Articular chondrocyte of knee joint (primary cell): ENCODE data around the gene HDGFL3. TPM values are rescaled to one million over a fixed set of nuclear protein-coding genes. Genes with fewer than 3 reads are reported as not detected.

Experiments
- total RNA-seq: library from RNA; depleted of rRNA; stranded (reverse); fragments of >200 nt; gene quantifications from 2 replicates; pipeline ENCODE4 v1.2.3, GENCODE V29; 2012

HDGFL3 gene
- total RNA-seq: 35.7 and 47.7 TPM in 2 replicates

DNA sequence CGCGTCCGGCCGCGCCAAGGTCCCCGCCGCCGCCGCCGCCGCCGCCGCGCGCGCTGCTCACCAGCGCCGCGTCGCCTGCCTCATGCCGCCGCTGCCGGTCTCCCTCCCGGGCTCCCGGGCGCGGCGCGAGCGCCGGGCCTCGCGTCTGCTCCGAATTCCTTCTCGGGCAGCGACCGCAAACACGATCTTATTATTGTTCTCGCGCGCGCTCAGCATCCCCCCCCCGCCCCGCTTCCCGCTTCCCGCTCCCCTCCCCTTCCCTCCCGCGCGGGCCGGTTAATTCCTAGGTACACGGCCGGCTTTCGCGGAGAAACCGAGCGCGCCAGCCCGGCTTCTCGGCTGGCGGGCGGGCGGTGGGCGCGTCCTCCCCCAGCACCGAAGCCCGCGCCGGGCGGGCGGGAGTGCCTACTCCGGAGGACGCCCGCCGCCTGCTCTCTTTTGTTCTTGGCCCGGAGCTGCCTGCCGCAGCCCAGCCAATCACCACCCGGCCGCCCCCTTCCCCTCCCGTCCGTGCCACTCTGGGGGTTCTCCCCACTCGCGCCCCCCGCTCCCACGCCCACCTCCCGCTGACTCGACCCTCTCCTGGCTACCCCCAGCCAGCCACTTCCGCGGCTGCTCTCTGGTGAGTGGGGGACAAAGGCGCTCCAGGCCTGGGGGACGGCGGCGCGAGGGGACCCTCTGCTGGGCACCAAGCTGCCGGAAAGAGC is at the start of gene HDGFL3:
Gene HDGFL3 (minus strand): TSS at position 164 of the 707 bp plus-strand sequence. CDS start 409 bp downstream, outside the sequence.

DNA sequence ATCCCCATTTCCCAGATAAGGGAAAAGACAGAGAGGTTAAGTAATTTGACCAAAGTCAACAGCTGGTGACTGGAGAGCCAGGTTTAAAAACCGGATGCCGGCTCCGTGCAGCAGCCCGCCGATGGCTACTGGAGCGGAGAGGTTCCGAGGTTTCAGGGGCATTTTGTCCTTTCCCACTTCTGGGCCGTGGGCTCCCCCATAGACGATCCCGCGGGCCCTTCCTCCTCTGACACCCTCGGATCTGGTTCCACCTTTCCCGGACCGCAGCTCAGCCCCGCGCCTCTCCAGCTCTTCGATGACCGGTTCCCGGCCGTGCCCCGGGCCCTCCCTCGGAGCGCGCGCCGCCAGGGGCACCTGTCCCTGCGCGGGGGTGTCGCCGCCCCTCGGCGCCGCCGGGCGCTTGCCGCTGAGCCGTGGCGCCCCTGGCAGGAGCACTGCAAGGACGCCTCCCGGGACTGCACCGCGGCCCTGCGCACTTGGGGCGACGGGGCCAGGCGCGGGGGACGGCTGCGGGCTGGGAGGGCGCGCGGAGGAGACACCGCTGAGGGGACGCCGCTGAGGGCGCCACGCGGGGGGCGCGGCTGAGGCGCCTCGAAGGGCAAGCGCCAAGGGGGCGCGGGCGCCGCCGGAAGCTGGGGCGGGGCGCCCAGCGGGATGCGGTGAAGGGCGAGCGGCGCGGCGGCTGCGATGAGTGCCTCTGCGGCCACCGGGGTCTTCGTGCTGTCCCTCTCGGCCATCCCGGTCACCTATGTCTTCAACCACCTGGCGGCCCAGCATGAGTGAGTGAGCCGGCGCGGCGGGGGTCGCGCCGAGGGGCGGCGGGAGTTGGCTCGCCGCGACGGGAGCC is 100.4 kb downstream of the HDGFL3 start, which contains the start of gene TM6SF1:
Gene TM6SF1 (plus strand): TSS at position 652 of the 847 bp plus-strand sequence. CDS start 36 bp downstream, at position 688.

Other genes with a start within 250 kb of the HDGFL3 start
- gene RAMAC, start 221.6 kb downstream of the HDGFL3 start, total RNA-seq: 26.3 and 32.1 TPM in 2 replicates
- gene C15orf40, start 196.2 kb downstream of the HDGFL3 start, total RNA-seq: 8.2 and 9.4 TPM in 2 replicates
- 95.6 and 116 TPM in 2 replicates for gene BTBD1, start 140.6 kb downstream of the HDGFL3 start, total RNA-seq
- 0.11 TPM in 1 of 2 replicates, not detected in the other for gene TM6SF1, start 100.2 kb downstream of the HDGFL3 start, total RNA-seq
- gene BNC1, start 76.8 kb upstream of the HDGFL3 start, total RNA-seq: 6.1 and 7.0 TPM in 2 replicates
- 0.65 TPM in 1 of 2 replicates, not detected in the other for gene SH3GL3, start 239.5 kb upstream of the HDGFL3 start, total RNA-seq